HG02973 (cell line): ENCODE results near the gene ACADSB.

Source experiments
- ATAC-seq: cut with Tn5 transposase; IDR thresholded peaks from one replicate; pipeline ENCODE4 v1.9.1; 2021; ENCODE audit warnings: moderate library complexity; ENCODE audit not compliant: unreplicated experiment

Gene ACADSB

GRCh38 chr10:123038782-123039631 lies 30.2 kb downstream of the ACADSB start:
- ATAC-seq: no peak

- no peak for ATAC-seq
Observed at GRCh38 chr10:123039632-123039930, 30.8 kb downstream of the ACADSB start.

GRCh38 chr10:123042708-123043408 lies 34.1 kb downstream of the ACADSB start:
- ATAC-seq: no peak

- ATAC-seq: no peak
Observed at GRCh38 chr10:123043409-123043925, 34.7 kb downstream of the ACADSB start.

- ATAC-seq: no peak
Observed at GRCh38 chr10:123044391-123044790, 35.6 kb downstream of the ACADSB start.

- no peak for ATAC-seq
Observed at GRCh38 chr10:123045961-123046731, 37.3 kb downstream of the ACADSB start.

GRCh38 chr10:123057968-123058367 lies 49.2 kb downstream of the ACADSB start:
- no peak for ATAC-seq

GRCh38 chr10:123061865-123062264 lies 53.1 kb downstream of the ACADSB start:
- ATAC-seq: no peak

- ATAC-seq: no peak
Observed at GRCh38 chr10:123062726-123063125, 53.9 kb downstream of the ACADSB start.

GRCh38 chr10:123068087-123068853 lies 59.5 kb downstream of the ACADSB start:
- ATAC-seq: no peak

- no peak for ATAC-seq
Observed at GRCh38 chr10:123069246-123069986, 60.6 kb downstream of the ACADSB start.

GRCh38 chr10:123073187-123073586 lies 64.4 kb downstream of the ACADSB start:
- no peak for ATAC-seq

- no peak for ATAC-seq
Observed at GRCh38 chr10:123074215-123074614, 65.4 kb downstream of the ACADSB start.

- ATAC-seq: no peak
Observed at GRCh38 chr10:123081896-123082295, 73.1 kb downstream of the ACADSB start.

GRCh38 chr10:123083811-123084210 lies 75.0 kb downstream of the ACADSB start:
- ATAC-seq: no peak

GRCh38 chr10:123086281-123086680 lies 77.5 kb downstream of the ACADSB start:
- ATAC-seq: no peak

- ATAC-seq: no peak
Observed at GRCh38 chr10:123087348-123087747, 78.5 kb downstream of the ACADSB start.

GRCh38 chr10:123087786-123088185 lies 79.0 kb downstream of the ACADSB start:
- ATAC-seq: no peak

- no peak for ATAC-seq
Observed at GRCh38 chr10:123092635-123093414, 84.0 kb downstream of the ACADSB start.
